GM20000 (cell line): Measurements from ENCODE around the gene PDIA4.

ENCODE experiments used
- DNase-seq: peaks from one replicate; pipeline ENCODE4 v3.0.0; 2012; ENCODE audit warnings: low spot score
- TF ChIP-seq, protein P1 (sequence below): IDR thresholded peaks from 2 replicates; pipeline ENCODE4 v1.5.1; 2012; ENCODE audit warnings: mild to moderate bottlenecking, control low read depth; ENCODE audit errors: extremely low read depth, missing control alignments

PDIA4 gene

DNA sequence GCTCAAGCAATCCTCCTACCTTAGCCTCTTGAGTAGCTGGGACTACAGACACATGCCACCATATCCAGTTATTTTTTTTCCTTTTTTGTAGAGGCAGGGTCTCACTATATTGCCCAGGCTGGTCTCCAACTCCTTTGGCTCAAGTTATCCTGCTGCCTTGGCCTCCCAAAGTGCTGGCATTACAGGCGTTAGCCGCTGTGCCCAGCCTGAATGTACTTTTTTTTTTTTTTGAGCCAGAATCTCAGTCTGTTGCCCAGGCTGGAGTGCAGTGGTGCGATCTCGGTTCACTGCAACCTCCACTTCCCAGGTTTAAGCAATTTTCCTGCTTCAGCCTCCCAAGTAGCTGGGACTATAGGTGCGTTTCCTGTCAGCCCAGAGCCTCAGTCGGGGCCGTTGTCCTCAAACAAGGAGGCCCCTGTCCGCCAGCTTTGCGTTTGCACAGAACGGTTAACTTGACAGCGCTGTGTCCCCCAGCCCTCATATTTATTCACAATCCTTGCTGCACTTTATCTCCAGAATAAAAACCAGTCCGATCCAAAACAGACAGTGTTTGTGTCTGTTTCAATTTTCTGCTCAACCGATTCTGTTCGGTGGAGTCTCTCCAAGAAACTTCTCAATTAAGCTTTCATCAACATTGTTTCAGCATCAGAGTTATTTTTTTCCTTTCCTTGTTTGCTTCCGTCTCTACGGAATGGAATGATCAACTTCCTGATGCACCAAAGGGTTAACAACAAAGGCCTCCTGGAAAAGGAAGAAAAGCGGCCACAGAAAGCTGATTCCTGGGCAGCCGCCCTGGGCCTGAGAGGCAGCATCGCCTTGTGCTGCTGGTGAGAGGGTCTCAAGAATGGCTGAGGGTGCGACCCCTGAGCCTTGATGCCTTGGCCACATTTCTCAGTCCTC, 64.5 kb downstream of the PDIA4 start:
- no peak for DNase-seq
- TF ChIP-seq, protein P1, sequence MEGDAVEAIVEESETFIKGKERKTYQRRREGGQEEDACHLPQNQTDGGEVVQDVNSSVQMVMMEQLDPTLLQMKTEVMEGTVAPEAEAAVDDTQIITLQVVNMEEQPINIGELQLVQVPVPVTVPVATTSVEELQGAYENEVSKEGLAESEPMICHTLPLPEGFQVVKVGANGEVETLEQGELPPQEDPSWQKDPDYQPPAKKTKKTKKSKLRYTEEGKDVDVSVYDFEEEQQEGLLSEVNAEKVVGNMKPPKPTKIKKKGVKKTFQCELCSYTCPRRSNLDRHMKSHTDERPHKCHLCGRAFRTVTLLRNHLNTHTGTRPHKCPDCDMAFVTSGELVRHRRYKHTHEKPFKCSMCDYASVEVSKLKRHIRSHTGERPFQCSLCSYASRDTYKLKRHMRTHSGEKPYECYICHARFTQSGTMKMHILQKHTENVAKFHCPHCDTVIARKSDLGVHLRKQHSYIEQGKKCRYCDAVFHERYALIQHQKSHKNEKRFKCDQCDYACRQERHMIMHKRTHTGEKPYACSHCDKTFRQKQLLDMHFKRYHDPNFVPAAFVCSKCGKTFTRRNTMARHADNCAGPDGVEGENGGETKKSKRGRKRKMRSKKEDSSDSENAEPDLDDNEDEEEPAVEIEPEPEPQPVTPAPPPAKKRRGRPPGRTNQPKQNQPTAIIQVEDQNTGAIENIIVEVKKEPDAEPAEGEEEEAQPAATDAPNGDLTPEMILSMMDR = no peak

DNA sequence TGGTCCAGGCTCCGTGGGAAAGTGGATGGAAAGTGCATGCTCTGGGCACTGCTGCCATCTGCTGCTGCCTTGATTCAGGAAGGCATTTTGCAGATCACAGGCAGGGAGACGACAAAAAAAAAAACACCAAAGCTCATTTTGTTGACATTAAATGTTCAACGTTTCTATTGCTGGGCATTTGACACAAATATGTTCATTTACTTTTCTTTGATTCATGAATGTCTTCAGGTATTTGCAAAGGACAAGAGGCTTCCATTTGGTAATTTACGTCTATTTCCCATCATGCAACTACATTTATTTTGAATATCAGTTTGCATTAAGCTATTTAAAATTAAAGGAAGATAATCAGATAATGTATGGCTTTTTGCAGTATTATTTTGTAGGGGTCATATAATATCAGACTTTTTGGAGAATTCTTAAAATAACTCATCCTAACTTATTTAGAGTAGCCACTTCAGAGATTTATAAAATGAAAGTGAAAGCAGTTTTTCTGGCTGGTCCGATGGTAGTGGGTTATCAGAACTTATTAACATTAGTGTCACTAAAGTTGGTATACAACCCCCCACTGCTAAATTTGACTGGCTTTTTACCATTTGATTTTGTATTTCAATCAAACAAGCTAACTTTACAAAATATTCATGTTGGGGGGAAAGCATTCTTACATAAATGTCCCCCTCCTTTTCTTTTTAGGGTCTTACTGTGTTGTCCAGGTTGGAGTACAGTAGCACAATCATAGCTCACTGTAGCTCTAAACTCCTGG, 65.3 kb downstream of the PDIA4 start:
- DNase-seq = peak; percentile 69

DNA sequence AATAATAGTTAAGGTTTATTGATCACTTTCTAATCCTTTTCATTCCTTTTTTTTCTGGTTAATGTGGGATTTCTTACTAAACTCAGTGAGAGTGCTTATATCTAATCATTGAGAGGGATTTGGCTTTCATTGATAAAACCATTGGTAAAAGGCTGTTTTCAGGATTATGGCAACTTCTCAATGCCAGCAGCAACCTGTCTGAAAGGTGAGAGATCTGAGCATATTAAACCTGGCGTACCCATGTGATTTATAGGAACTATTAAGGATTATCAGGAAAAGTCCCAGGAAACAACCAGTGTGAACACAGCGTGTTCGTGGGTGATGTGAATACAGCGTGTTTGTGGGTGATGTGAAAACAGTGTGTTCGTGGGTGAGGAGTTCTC, 65.9 kb downstream of the PDIA4 start:
- TF ChIP-seq, protein P1 = no peak
- DNase-seq = no peak

More for the DNA sequence above, 65.3 kb downstream of the PDIA4 start:
- TF ChIP-seq, protein P1 = peak; percentile 65

DNA sequence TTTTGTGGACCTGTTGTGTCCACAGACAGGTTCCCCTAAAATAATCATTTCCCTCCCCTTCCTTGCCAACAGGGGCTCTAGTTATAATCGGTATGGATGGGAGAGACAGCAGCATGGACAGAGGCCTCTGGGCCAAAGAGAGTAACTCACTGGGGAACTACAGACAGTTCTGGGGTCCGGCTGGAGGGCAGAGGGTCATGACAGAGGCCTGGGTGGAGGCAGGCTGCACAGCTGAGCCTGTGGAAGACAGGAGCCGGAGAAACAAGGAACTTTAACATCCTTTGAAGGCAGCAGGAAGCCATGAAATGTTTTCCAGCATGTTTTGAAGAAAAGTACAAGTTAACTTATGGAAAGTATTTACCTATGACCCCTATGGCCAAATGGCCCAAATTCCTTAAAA, 68.6 kb downstream of the PDIA4 start:
- TF ChIP-seq, protein P1 = no peak
- no peak for DNase-seq

DNA sequence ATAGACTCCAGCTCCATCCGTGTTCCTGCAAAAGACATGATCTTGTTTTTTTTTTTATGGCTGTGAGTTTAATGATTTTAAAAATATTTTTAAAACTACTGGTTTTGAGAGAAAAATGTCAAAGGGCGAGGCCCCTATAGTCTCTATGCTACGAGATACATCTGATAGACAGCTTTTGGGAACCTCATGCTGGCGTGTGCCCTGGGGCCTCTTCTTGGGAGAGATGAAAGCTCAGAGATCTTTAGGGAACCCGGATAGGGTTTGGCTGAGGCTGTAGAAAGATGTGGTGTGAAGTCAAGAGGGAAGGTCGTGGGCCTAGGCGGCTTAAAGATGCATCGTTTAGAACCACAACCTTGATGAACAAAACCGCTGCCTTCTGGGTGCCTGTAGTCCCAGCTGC, 70.2 kb downstream of the PDIA4 start:
- no peak for DNase-seq

DNA sequence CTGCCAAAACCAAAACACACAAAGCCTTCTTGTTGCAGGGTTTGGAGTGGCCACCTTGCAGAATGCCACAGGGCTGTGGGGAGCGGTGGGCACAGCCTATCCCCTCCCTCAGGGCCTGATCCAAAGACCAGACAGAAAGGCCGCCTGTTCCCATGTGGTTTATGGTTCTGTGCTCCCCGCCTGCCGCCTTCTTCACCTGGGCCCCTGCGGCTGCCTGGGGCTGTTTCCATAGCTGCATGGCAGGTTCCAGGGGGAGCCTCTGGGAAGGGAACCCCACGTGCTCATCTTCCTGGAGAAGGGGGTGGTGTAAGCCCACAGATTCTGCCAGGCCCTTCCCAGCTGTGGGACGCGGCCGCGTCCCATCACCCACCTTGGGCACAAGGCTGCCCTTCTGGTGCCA, 73.5 kb downstream of the PDIA4 start:
- TF ChIP-seq, protein P1 = no peak
- no peak for DNase-seq

More for the DNA sequence above, 70.2 kb downstream of the PDIA4 start:
- TF ChIP-seq, protein P1 = no peak

DNA sequence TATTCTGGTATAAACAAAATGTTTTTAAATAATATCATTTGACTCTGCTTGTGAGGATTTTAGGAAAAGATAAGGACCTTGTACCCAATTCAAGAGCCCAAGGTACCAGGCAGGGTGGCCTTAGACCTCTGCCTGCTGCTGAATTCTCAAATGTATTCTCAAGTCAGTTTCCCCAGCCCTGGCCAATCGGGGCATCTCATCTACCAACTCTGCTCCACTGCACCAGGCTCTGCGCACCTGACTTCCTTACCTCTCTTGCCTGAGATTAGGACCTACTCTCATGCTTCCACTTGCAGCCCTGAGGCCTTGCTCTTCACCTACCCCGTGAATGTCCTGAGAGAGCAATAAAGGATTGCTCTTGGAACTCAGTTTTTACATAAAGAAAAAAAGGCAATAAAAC, 74.6 kb downstream of the PDIA4 start:
- TF ChIP-seq, protein P1 = no peak
- DNase-seq = no peak
